Measurements from ENCODE around the gene KLHL34. TPM values are rescaled to one million over a fixed set of nuclear protein-coding genes. Genes with fewer than 3 reads are reported as not detected.

KLHL34 gene
- total and polyA plus RNA-seq, 3 donors from 2014 or later = 0.16 to 0.47 (median 0.31) TPM

- intact Hi-C loops (cut with DNase I; ENCODE audit: low total_unique reads) = no loop called here
- Histone ChIP-seq H3K9me3 (no peaks in the 10 kb centered on the region), H3K27me3 (no peaks in the 10 kb centered on the region), H3K27ac (no peak overlapping the region), H3K36me3 (ENCODE audit: low read depth, missing control alignments) (no peaks in the 10 kb centered on the region), H3K4me3 (no peak overlapping the region), H3K4me1 (no peaks in the 10 kb centered on the region)
- TF ChIP-seq CTCF (IDR thresholded peaks at IDR 0.05) (no peak), POLR2A (IDR thresholded peaks at IDR 0.05) (no peak)
- DNase-seq = no peak
Measured at GRCh38 chrX:21645431-21645830, 12.7 kb downstream of the KLHL34 start.

- Histone ChIP-seq H3K4me1 (no peaks in the 10 kb centered on the region), H3K36me3 (ENCODE audit: low read depth, missing control alignments) (no peaks in the 10 kb centered on the region), H3K4me3 (no peak overlapping the region), H3K27me3 (no peaks in the 10 kb centered on the region), H3K9me3 (no peaks in the 10 kb centered on the region), H3K27ac (no peak overlapping the region)
- whole genome bisulfite sequencing, 2 donors = 83 to 100% methylated on average over 2 to 3 of the region's 3 CpGs
- TF ChIP-seq CTCF (IDR thresholded peaks at IDR 0.05) = no peak
- no peak for TF ChIP-seq POLR2A (IDR thresholded peaks at IDR 0.05)
- no peak for DNase-seq
- intact Hi-C loops (cut with DNase I; ENCODE audit: low total_unique reads) = no loop called here
Measured at GRCh38 chrX:21639775-21640174, 18.4 kb downstream of the KLHL34 start.

- TF ChIP-seq POLR2A (IDR thresholded peaks at IDR 0.05) (no peak), CTCF (IDR thresholded peaks at IDR 0.05) (no peak)
- WGBS, 2 donors = 95 to 98% methylated on average over 2 of the region's 2 CpGs
Measured at GRCh38 chrX:21638311-21638710, 19.8 kb downstream of the KLHL34 start.

GRCh38 chrX:21632027-21632426 lies 26.1 kb downstream of the KLHL34 start:
- Histone ChIP-seq H3K36me3 (ENCODE audit: low read depth, missing control alignments) (no peaks in the 10 kb centered on the region), H3K9me3 (no peaks in the 10 kb centered on the region), H3K27ac (no peak overlapping the region), H3K27me3 (no peaks in the 10 kb centered on the region), H3K4me1 (no peaks in the 10 kb centered on the region), H3K4me3 (no peak overlapping the region)
- intact Hi-C loops (cut with DNase I; ENCODE audit: low total_unique reads) = no loop called here
- 36 to 54% methylated on average over 2 of the region's 2 CpGs for WGBS, 2 donors
- DNase-seq = no peak
- TF ChIP-seq CTCF (IDR thresholded peaks at IDR 0.05) = no peak
- TF ChIP-seq POLR2A (IDR thresholded peaks at IDR 0.05) = no peak

More at GRCh38 chrX:21638311-21638710, 19.8 kb downstream of the KLHL34 start:
- H3K4me1 ChIP-seq = no peaks in the 10 kb centered on the region
- no peak overlapping the region for H3K4me3 ChIP-seq
- H3K9me3 ChIP-seq = no peaks in the 10 kb centered on the region
- no peak for DNase-seq
- intact Hi-C loops (cut with DNase I; ENCODE audit: low total_unique reads) = no loop called here
- H3K36me3 ChIP-seq (ENCODE audit: low read depth, missing control alignments) = no peaks in the 10 kb centered on the region
- H3K27me3 ChIP-seq = no peaks in the 10 kb centered on the region
- no peak overlapping the region for H3K27ac ChIP-seq

- TF ChIP-seq CTCF (IDR thresholded peaks at IDR 0.05) (no peak), POLR2A (IDR thresholded peaks at IDR 0.05) (no peak)
- no peaks in the 10 kb centered on the region for H3K4me1 ChIP-seq
- H3K27ac ChIP-seq = no peak overlapping the region
- no peak for DNase-seq
- intact Hi-C loops (cut with DNase I; ENCODE audit: low total_unique reads) = no loop called here
- H3K9me3 ChIP-seq = no peaks in the 10 kb centered on the region
- H3K27me3 ChIP-seq = no peaks in the 10 kb centered on the region
- no peak overlapping the region for H3K4me3 ChIP-seq
- H3K36me3 ChIP-seq (ENCODE audit: low read depth, missing control alignments) = no peaks in the 10 kb centered on the region
Measured at GRCh38 chrX:21623778-21624501, 34.2 kb downstream of the KLHL34 start.

Measured in testis (tissue), 3 donors.